K562 (cell line): ENCODE data around the gene POLR1H. TPM values are rescaled to one million over a fixed set of nuclear protein-coding genes. Genes with fewer than 3 reads are reported as not detected.
"Not testable (repeated sequence)": the region's sequence is repeated elsewhere in the genome, so short reads cannot be mapped to it uniquely, and the experiment has no call there.

Experiments
- ATAC-seq: fragments of 200-7000 bp; cut with Tn5 transposase; 3 replicates; pipeline ENCODE4 v1.9.1; 2020; ENCODE audit warnings: moderate library complexity
- BruUV-seq: library from RNA; stranded (reverse); fragments of 400-500 nt; replicated peaks from 2 replicates; lab custom pipeline; 2021; lab: Mats Ljungman, UMichigan
- CTCF ChIA-PET: fragments of 300-600 bp; formaldehyde crosslinking; extraction: SDS; loops from one replicate; lab custom pipeline; 2021; ENCODE audit warnings: low intra/inter-chr PET ratio; lab: Yijun Ruan, JAX
- POLR2A ChIA-PET: fragments of 300-600, 350-650 bp; sonication (Branson Sonifier 250); formaldehyde crosslinking; extraction: SDS; loops from one replicate; lab custom pipeline; 2021; ENCODE audit warnings: antibody characterized with exemption, inconsistent platforms; lab: Yijun Ruan, JAX
- DNase-seq, 4 experiments: peaks; one replicate each; pipeline versions ENCODE4 v3.0.0 to v3.0.0-alpha.2; 2011 to 2018; ENCODE audit warnings: low spot score in 3 of 4, mixed read lengths in 3 of 4; ENCODE audit errors: extremely low read depth in 1 of 4
- FAIRE-seq: peaks from 2 replicates; lab custom pipeline; 2011; peaks lifted over from hg19 to GRCh38; lab: Jason Lieb, UNC
- H2AFZ ChIP-seq: 2 replicates; pipeline ENCODE4 v1.6.0; 2011; ENCODE audit warnings: low read depth, low read length, control low read depth, inconsistent platforms
- H3K27ac ChIP-seq: fragments of 200-600 bp; 3 replicates; pipeline ENCODE4 v1.8.0; 2011; ENCODE audit warnings: low read depth, mild to moderate bottlenecking, control low read depth, inconsistent platforms, low read length, moderate library complexity, mixed read lengths; ENCODE audit errors: extremely low read depth
- H3K27me3 ChIP-seq, 2 experiments: fragments of 300-600 bp in 1 of 2; 2 replicates in 1 of 2; 3 replicates in 1 of 2; pipeline versions ENCODE4 v1.6.0 to v1.8.0; 2011; ENCODE audit warnings: inconsistent platforms in 2 of 2, low read length in 2 of 2, mild to moderate bottlenecking in 1 of 2, mixed read lengths in 1 of 2, moderate library complexity in 1 of 2; ENCODE audit not compliant: control insufficient read depth in 2 of 2, insufficient read depth in 2 of 2
- H3K36me3 ChIP-seq: fragments of 300-600 bp; 3 replicates; pipeline ENCODE4 v1.8.0; 2011; ENCODE audit warnings: mild to moderate bottlenecking, low read length, inconsistent platforms; ENCODE audit not compliant: control insufficient read depth, insufficient read depth
- H3K4me1 ChIP-seq, 2 experiments: fragments of 200-600 bp in 1 of 2; replicated peaks in 1 of 2; 2 replicates in 1 of 2; 3 replicates in 1 of 2; pipeline versions ENCODE4 v1.5.1 to v1.8.0; 2011; ENCODE audit warnings: inconsistent platforms in 2 of 2, low read length in 2 of 2, mild to moderate bottlenecking in 1 of 2, mixed read lengths in 1 of 2, moderate library complexity in 1 of 2; ENCODE audit not compliant: control insufficient read depth in 2 of 2, insufficient read depth in 2 of 2
- H3K4me2 ChIP-seq: 2 replicates; pipeline ENCODE4 v1.6.1; 2011; ENCODE audit warnings: low read length, control low read depth, inconsistent platforms, mixed read lengths; ENCODE audit not compliant: insufficient read depth
- H3K4me3 ChIP-seq: fragments of 200-600 bp; sonication (generic), shearing (Covaris generic); 2 replicates; pipeline ENCODE4 v1.5.1; 2016; ENCODE audit warnings: control low read depth, inconsistent platforms
- H3K79me2 ChIP-seq: fragments of 200-600 bp; 3 replicates; pipeline ENCODE4 v1.8.0; 2011; ENCODE audit warnings: low read length, inconsistent platforms; ENCODE audit not compliant: control insufficient read depth, insufficient read depth
- H3K9ac ChIP-seq, 2 experiments: 2 replicates each; pipeline versions ENCODE4 v1.6.0 to v1.6.1; 2011; ENCODE audit warnings: low read depth in 2 of 2, low read length in 2 of 2, control low read depth in 1 of 2, inconsistent platforms in 1 of 2, mild to moderate bottlenecking in 1 of 2, mixed read lengths in 1 of 2; ENCODE audit not compliant: insufficient read depth in 1 of 2
- H3K9me1 ChIP-seq: one replicate; pipeline ENCODE4 v1.6.0; 2011; ENCODE audit warnings: inconsistent platforms, mild to moderate bottlenecking, low read length, moderate library complexity; ENCODE audit not compliant: control insufficient read depth, insufficient read depth
- H3K9me3 ChIP-seq: replicated peaks from 2 replicates; pipeline ENCODE4 v1.5.1; 2011; ENCODE audit warnings: low read depth, low read length, inconsistent platforms; ENCODE audit not compliant: control insufficient read depth, insufficient read depth
- H4K20me1 ChIP-seq: replicated peaks from 2 replicates; pipeline ENCODE4 v1.6.1; 2011; ENCODE audit warnings: low read length, inconsistent platforms, mixed read lengths; ENCODE audit not compliant: control insufficient read depth, insufficient read depth
- HMGXB4 ChIP-seq: sonication (generic); formaldehyde crosslinking; IDR thresholded peaks from 2 replicates; pipeline ENCODE4 v1.8.1; 2023; ENCODE audit warnings: mild to moderate bottlenecking, missing genetic modification reagents
- RFX1 ChIP-seq: fragments of 450-650 bp; IDR thresholded peaks from 2 replicates; pipeline ENCODE4 v1.6.1; 2016; ENCODE audit warnings: mild to moderate bottlenecking, moderate library complexity
- SMARCC2 ChIP-seq: fragments of 450-650 bp; IDR thresholded peaks from 2 replicates; pipeline ENCODE4 v1.6.1; 2017; ENCODE audit warnings: antibody characterized with exemption, moderate library complexity, mild to moderate bottlenecking, low read depth
- THAP12 ChIP-seq: fragments of 250-450 bp; sonication (Bioruptor Pico); IDR thresholded peaks from 2 replicates; pipeline ENCODE4 v1.9.0; 2021; ENCODE audit warnings: mild to moderate bottlenecking, inconsistent platforms
- ZNF121 ChIP-seq: sonication (generic); formaldehyde crosslinking; conservative IDR thresholded peaks from 2 replicates; pipeline ENCODE4 v1.8.0; 2022; ENCODE audit warnings: missing genetic modification reagents
- WGBS: fragments of 100-300 bp; shearing (Covaris generic); methylation state at CpG from one replicate; pipeline ENCODE4 v1.1.6; 2016; ENCODE audit warnings: low coverage, mixed read lengths; ENCODE audit not compliant: insufficient coverage; ENCODE audit errors: missing lambda C conversion rate; 5-methylcytosine and 5-hydroxymethylcytosine counted together
- in situ Hi-C: fragments of 300-500 bp; cut with MboI; formaldehyde crosslinking; loops from 4 replicates; pipeline ENCODE4 v1.15.0; 2018; ENCODE audit warnings: inconsistent platforms, mixed read lengths
- intact Hi-C: fragments of 100-400 bp; cut with micrococcal nuclease; formaldehyde crosslinking; loops from 2 replicates; pipeline ENCODE4 v1.14.2; 2022
- polyA plus RNA-seq, 8 experiments: library from polyadenylated mRNA; depleted of rRNA in 4 of 8; stranded (reverse) in 5 of 8; unstranded in 3 of 8; fragments of >200 nt; fragmentation: Nextera tagmentation in 2 of 8; fragmentation: Illumina TruSeq in 1 of 8; extraction: Ambion mirVana in 2 of 8; extraction: Trizol in 1 of 8; gene quantifications; 2 replicates each; pipeline versions ENCODE4 v1.2.1 to v1.2.3, GENCODE V29; 2011 to 2014; ENCODE audit warnings: inconsistent platforms in 1 of 8, missing spikeins in 1 of 8
- total RNA-seq, 7 experiments: library from RNA; depleted of rRNA in 6 of 7; stranded (reverse); fragments of >200 nt in 6 of 7; fragmentation: Illumina TruSeq in 2 of 7; extraction: Trizol in 2 of 7; gene quantifications; 2 replicates each; pipeline versions ENCODE4 v1.2.1 to v1.2.3, GENCODE V29; 2011 to 2021; ENCODE audit warnings: low replicate concordance in 1 of 7

POLR1H gene
- total and polyA plus RNA-seq, 9 of the 15 experiments (the other 6 are each of a cell fraction or from before 2014, with no cell fraction given): 92.2 to 333 (median 143) TPM

GRCh38 chr6:30022712-30023111 lies 38.4 kb upstream of the POLR1H start:
- POLR2A ChIA-PET: interaction anchor here (0.6 to 1.0 kb wide), 2 partner anchors 13 to 14 kb away, joined by 3 read pairs; no protein-coding TSS in a partner anchor

GRCh38 chr6:30025186-30025585 lies 35.9 kb upstream of the POLR1H start:
- ChIA-PET POLR2A (no interaction called here), CTCF (interaction anchor here (0.7 kb wide), 1 partner anchor 12 kb away, joined by 3 read pairs; no protein-coding TSS in a partner anchor)
- Histone ChIP-seq H3K27me3 (no peaks in the 10 kb centered on the region), H3K9me3 (no peaks in the 10 kb centered on the region), H3K79me2 (no peaks in the 10 kb centered on the region), H4K20me1 (no peaks in the 10 kb centered on the region), H3K4me1 (no peaks in the 10 kb centered on the region), H3K36me3 (no peaks in the 10 kb centered on the region), H3K4me3 (no peak overlapping the region), H3K9me1 (no peaks in the 10 kb centered on the region), H3K27ac (no peak overlapping the region), H2AFZ (no peak overlapping the region), H3K4me2 (no peak overlapping the region), H3K9ac (no peak overlapping the region)
- TF ChIP-seq SMARCC2 (no peak), HMGXB4 (CRISPR knock-in tag) (no peak), RFX1 (peak; percentile 15; the same call in 1 of the 2 replicates), THAP12 (CRISPR knock-in tag) (no peak)
- no TSS peak for BruUV-seq
- intact Hi-C loops: no loop called here
- in situ Hi-C loops: no loop called here
- FAIRE-seq: no peak
- WGBS: 70% methylated on average over 1 of the region's 1 CpG
- no peak for DNase-seq
- no peak for ATAC-seq

More at GRCh38 chr6:30022712-30023111, 38.4 kb upstream of the POLR1H start:
- H4K20me1 ChIP-seq, H3K9me3 ChIP-seq, H2AFZ ChIP-seq, BruUV-seq, H3K79me2 ChIP-seq, FAIRE-seq, H3K27ac ChIP-seq, H3K36me3 ChIP-seq, H3K4me1 ChIP-seq, H3K9ac ChIP-seq, in situ Hi-C loops, ATAC-seq, intact Hi-C loops, DNase-seq, H3K27me3 ChIP-seq, H3K9me1 ChIP-seq, H3K4me3 ChIP-seq, CTCF ChIA-PET, H3K4me2 ChIP-seq: not testable (repeated sequence)
- peak; percentile 67 for TF ChIP-seq ZNF121 (CRISPR knock-in tag)
